HCT116 (cell line): Measurements from ENCODE around the gene TASP1. TPM values are rescaled to one million over a fixed set of nuclear protein-coding genes. Genes with fewer than 3 reads are reported as not detected.

Source experiments
- ATAC-seq: fragments of 200-7000 bp; cut with Tn5 transposase; 2 replicates; pipeline ENCODE4 v1.9.1; 2020; ENCODE audit warnings: mild to moderate bottlenecking, moderate library complexity
- BruUV-seq: library from RNA; stranded (reverse); fragments of 400-500 nt; replicated peaks from 2 replicates; lab custom pipeline; 2021; lab: Mats Ljungman, UMichigan
- CTCF ChIA-PET: fragments of 300-600 bp; sonication (Branson Sonifier 250); formaldehyde crosslinking; loops from one replicate; lab custom pipeline; 2021; ENCODE audit warnings: antibody characterized with exemption; lab: Charles Lee
- POLR2A ChIA-PET: fragments of 300-600, 350-600 bp; sonication (Branson Sonifier 250); formaldehyde crosslinking; loops from one replicate; lab custom pipeline; 2021; ENCODE audit warnings: antibody characterized with exemption; lab: Charles Lee
- RAD21 ChIA-PET, 2 experiments: fragments of 300-600 bp; sonication (Branson Sonifier 250); formaldehyde crosslinking; loops; one replicate each; lab custom pipeline; 2023; ENCODE audit warnings: low total read pairs in 2 of 2; ENCODE audit not compliant: uncharacterized antibody in 2 of 2, unreplicated experiment in 2 of 2, low non-redundant PET in 1 of 2; lab: Charles Lee
- DNase-seq: peaks from one replicate; pipeline ENCODE4 v3.0.0-alpha.2; 2010; ENCODE audit warnings: low read depth, low spot score
- H2AFZ ChIP-seq: fragments of 200-600 bp; shearing (Covaris generic), sonication (generic); 2 replicates; pipeline ENCODE4 v1.6.1; 2017; ENCODE audit warnings: low read depth, mixed run types, mixed read lengths, antibody characterized with exemption, low read length; ENCODE audit not compliant: poor library complexity, severe bottlenecking
- H3K27ac ChIP-seq: 2 replicates; pipeline ENCODE4 v1.5.1; 2012; ENCODE audit warnings: low read depth, low read length
- H3K27me3 ChIP-seq: fragments of 200-600 bp; sonication (generic); 2 replicates; pipeline ENCODE4 v1.6.1; 2016; ENCODE audit warnings: mixed run types, low read length, mixed read lengths; ENCODE audit not compliant: insufficient read depth
- H3K36me3 ChIP-seq, 2 experiments: fragments of 200-500 bp in 1 of 2; fragments of 200-600 bp in 1 of 2; sonication (Bioruptor generic) in 1 of 2; sonication (generic) in 1 of 2; 2 replicates each; pipeline versions ENCODE4 v1.5.1 to v1.6.1; 2014 to 2016; ENCODE audit warnings: low read length in 2 of 2, inconsistent platforms in 1 of 2, mixed read lengths in 1 of 2, mixed run types in 1 of 2; ENCODE audit not compliant: insufficient read depth in 2 of 2, control insufficient read depth in 1 of 2
- H3K4me1 ChIP-seq, 2 experiments: fragments of 200-600 bp in 1 of 2; sonication (generic) in 1 of 2; 2 replicates each; pipeline versions ENCODE4 v1.5.1 to v1.6.1; 2012 to 2017; ENCODE audit warnings: low read length in 2 of 2, inconsistent platforms in 1 of 2, mild to moderate bottlenecking in 1 of 2, mixed read lengths in 1 of 2, mixed run types in 1 of 2, moderate library complexity in 1 of 2; ENCODE audit not compliant: insufficient read depth in 2 of 2, control insufficient read depth in 1 of 2
- H3K4me2 ChIP-seq: fragments of 200-600 bp; sonication (generic); 2 replicates; pipeline ENCODE4 v1.6.1; 2017; ENCODE audit warnings: mixed run types, low read length, mixed read lengths
- H3K4me3 ChIP-seq, 2 experiments: fragments of 200-600 bp in 1 of 2; sonication (generic) in 1 of 2; replicated peaks in 1 of 2; 2 replicates each; pipeline ENCODE4 v1.5.1; 2011 to 2016; ENCODE audit warnings: low read length in 2 of 2, control low read depth in 1 of 2, low read depth in 1 of 2, mild to moderate bottlenecking in 1 of 2, mixed read lengths in 1 of 2, mixed run types in 1 of 2
- H3K79me2 ChIP-seq: fragments of 200-600 bp; sonication (generic); 2 replicates; pipeline ENCODE4 v1.6.1; 2017; ENCODE audit warnings: mild to moderate bottlenecking, mixed run types, low read length, moderate library complexity, mixed read lengths; ENCODE audit not compliant: insufficient read depth
- H3K9ac ChIP-seq: fragments of 200-600 bp; sonication (generic); 2 replicates; pipeline ENCODE4 v1.6.1; 2016; ENCODE audit warnings: low read length, mixed read lengths
- H3K9me2 ChIP-seq: fragments of 200-600 bp; sonication (generic), shearing (Covaris generic); 2 replicates; pipeline ENCODE4 v1.6.1; 2017; ENCODE audit warnings: mixed run types, mild to moderate bottlenecking, moderate library complexity; ENCODE audit not compliant: insufficient read depth
- H3K9me3 ChIP-seq, 2 experiments: fragments of 200-500 bp in 1 of 2; fragments of 200-600 bp in 1 of 2; sonication (Bioruptor generic) in 1 of 2; sonication (generic) in 1 of 2; 2 replicates each; pipeline ENCODE4 v1.6.1; 2014 to 2017; ENCODE audit warnings: low read length in 2 of 2, mixed read lengths in 2 of 2, inconsistent platforms in 1 of 2, low read depth in 1 of 2, mild to moderate bottlenecking in 1 of 2, mixed run types in 1 of 2, moderate library complexity in 1 of 2; ENCODE audit not compliant: control insufficient read depth in 1 of 2, insufficient read depth in 1 of 2
- H4K20me1 ChIP-seq: fragments of 200-600 bp; sonication (generic), shearing (Covaris generic); 2 replicates; pipeline ENCODE4 v1.6.1; 2017; ENCODE audit warnings: mixed run types, mild to moderate bottlenecking, moderate library complexity; ENCODE audit not compliant: insufficient read depth
- ATF3 ChIP-seq: IDR thresholded peaks from 2 replicates; pipeline ENCODE4 v1.6.1; 2012
- CEBPB ChIP-seq: IDR thresholded peaks from 2 replicates; pipeline ENCODE4 v1.6.1; 2012; ENCODE audit warnings: low read depth
- EZH2phosphoT487 ChIP-seq: fragments of 200-600 bp; IDR thresholded peaks from 2 replicates; pipeline ENCODE4 v1.6.1; 2018; ENCODE audit warnings: antibody characterized with exemption, borderline replicate concordance
- FOSL1 ChIP-seq: IDR thresholded peaks from 2 replicates; pipeline ENCODE4 v1.6.1; 2012; ENCODE audit warnings: low read depth
- JUND ChIP-seq: IDR thresholded peaks from 2 replicates; pipeline ENCODE4 v1.6.1; 2012
- MAX ChIP-seq: IDR thresholded peaks from 2 replicates; pipeline ENCODE4 v1.6.1; 2012
- POLR2A ChIP-seq: IDR thresholded peaks from 2 replicates; pipeline ENCODE4 v1.7.0; 2011; ENCODE audit warnings: borderline replicate concordance; ENCODE audit not compliant: insufficient read depth, insufficient read length; ENCODE audit errors: extremely low read depth
- POLR2AphosphoS5 ChIP-seq: IDR thresholded peaks from 2 replicates; pipeline ENCODE4 v1.6.1; 2011; ENCODE audit warnings: mild to moderate bottlenecking, low read depth, low read length, moderate library complexity
- SIN3A ChIP-seq: IDR thresholded peaks from 2 replicates; pipeline ENCODE4 v1.6.1; 2012; ENCODE audit warnings: low read depth
- SP1 ChIP-seq: IDR thresholded peaks from 2 replicates; pipeline ENCODE4 v1.6.1; 2012; ENCODE audit warnings: low read depth
- YY1 ChIP-seq: IDR thresholded peaks from 2 replicates; pipeline ENCODE4 v1.6.1; 2011; ENCODE audit warnings: low read length, low read depth, moderate library complexity, mild to moderate bottlenecking; ENCODE audit not compliant: insufficient replicate concordance; ENCODE audit errors: extremely low read depth
- ZFX ChIP-seq: fragments of 450-650 bp; IDR thresholded peaks from 2 replicates; pipeline ENCODE4 v1.6.1; 2017
- intact Hi-C: fragments of 100-400 bp; cut with micrococcal nuclease; formaldehyde crosslinking; loops from 2 replicates; pipeline ENCODE4 v1.10.0; 2022
- total RNA-seq: library from RNA; stranded (reverse); gene quantifications from one replicate; pipeline ENCODE4 v1.2.1, GENCODE V29; 2021; ENCODE audit not compliant: unreplicated experiment

TASP1 gene
- total RNA-seq, 1 experiment from 2014 or later, result 19.1 TPM

GRCh38 chr20:13552061-13552460, 86.7 kb downstream of the TASP1 start:
- CTCF ChIA-PET, result no interaction called here
- no peaks in the 10 kb centered on the region for H3K9me2 ChIP-seq

GRCh38 chr20:13549451-13549850, 89.3 kb downstream of the TASP1 start:
- Histone ChIP-seq H4K20me1 (0 out of 2 replicates have a peak, but pooled peaks cover 4% of the 10 kb centered on the region), H3K4me3 (no peak overlapping the region), H3K27ac (no peak overlapping the region), H3K4me2 (no peak overlapping the region), H3K36me3 (no peaks in the 10 kb centered on the region), H3K79me2 (no peaks in the 10 kb centered on the region), H3K27me3 (no peaks in the 10 kb centered on the region), H3K9me2 (no peaks in the 10 kb centered on the region), H3K9ac (no peak overlapping the region), H2AFZ (no peak overlapping the region), H3K9me3 (no peaks in the 10 kb centered on the region), H3K4me1 (no peaks in the 10 kb centered on the region)
- CTCF ChIA-PET, result interaction anchor here (0.6 to 1.5 kb wide), 3 partner anchors 9 to 1647 kb away, joined by 3 to 4 read pairs (median 4); no protein-coding TSS in a partner anchor
- DNase-seq (no peak), ATAC-seq (no peak)
- BruUV-seq, result no TSS peak
- POLR2A ChIA-PET, result no interaction called here
- no peak for TF ChIP-seq CEBPB
- no peak for TF ChIP-seq SIN3A
- no peak for TF ChIP-seq POLR2AphosphoS5
- no peak for TF ChIP-seq ZFX
- no peak for TF ChIP-seq ATF3
- no peak for TF ChIP-seq POLR2A
- RAD21 ChIA-PET, result no interaction called here
- intact Hi-C loops, result loop anchor here (5.0 kb wide), 1 partner anchor 432 kb away; no protein-coding TSS in a partner anchor

More at GRCh38 chr20:13552061-13552460, 86.7 kb downstream of the TASP1 start:
- no peaks in the 10 kb centered on the region for H3K27me3 ChIP-seq
- no peak for DNase-seq
- no peak overlapping the region for H3K4me2 ChIP-seq
- no peaks in the 10 kb centered on the region for H3K36me3 ChIP-seq
- no peak overlapping the region for H3K9ac ChIP-seq
- H4K20me1 ChIP-seq, result no peaks in the 10 kb centered on the region
- no peaks in the 10 kb centered on the region for H3K4me1 ChIP-seq
- ChIA-PET RAD21 (no interaction called here), POLR2A (no interaction called here)
- H3K9me3 ChIP-seq, result no peaks in the 10 kb centered on the region
- H3K79me2 ChIP-seq, result no peaks in the 10 kb centered on the region
- intact Hi-C loops, result no loop called here
- TF ChIP-seq EZH2phosphoT487, result no peak
- TF ChIP-seq YY1, result no peak
- TF ChIP-seq MAX, result no peak
- TF ChIP-seq SP1, result no peak
- TF ChIP-seq ATF3, result no peak
- no peak for TF ChIP-seq FOSL1
- no peak for TF ChIP-seq POLR2AphosphoS5
- TF ChIP-seq JUND, result no peak
- TF ChIP-seq, all 23 proteins: peak for 0
- no peak overlapping the region for H2AFZ ChIP-seq
- no peak for ATAC-seq
- no peak overlapping the region for H3K4me3 ChIP-seq
- BruUV-seq, result no TSS peak
- H3K27ac ChIP-seq, result no peak overlapping the region
